GM12865 (cell line): Measurements from ENCODE around the gene DISP3.

Experiments used
- DNase-seq: peaks from one replicate; pipeline ENCODE4 v3.0.0; 2010; ENCODE audit warnings: low read depth
- H3K4me3 ChIP-seq: 2 replicates; pipeline ENCODE4 v1.5.1; 2011; ENCODE audit warnings: mild to moderate bottlenecking, low read depth, low read length, control low read depth
- CTCF ChIP-seq: IDR thresholded peaks from 2 replicates; pipeline ENCODE4 v1.5.1; 2011; ENCODE audit warnings: low read length, control low read depth, low read depth, inconsistent platforms; ENCODE audit not compliant: insufficient read depth; ENCODE audit errors: missing control alignments

DISP3 gene

GRCh38 chr1:11488966-11489625 lies 10.1 kb downstream of the DISP3 start:
- TF ChIP-seq CTCF: no peak
- DNase-seq: no peak

GRCh38 chr1:11492235-11492634 lies 13.3 kb downstream of the DISP3 start:
- DNase-seq: no peak
- TF ChIP-seq CTCF: no peak

More at GRCh38 chr1:11488966-11489625, 10.1 kb downstream of the DISP3 start:
- no peak overlapping the region for H3K4me3 ChIP-seq

GRCh38 chr1:11493972-11494655 lies 15.2 kb downstream of the DISP3 start:
- H3K4me3 ChIP-seq: no peak overlapping the region
- TF ChIP-seq CTCF: no peak
- DNase-seq: no peak

More at GRCh38 chr1:11492235-11492634, 13.3 kb downstream of the DISP3 start:
- no peak overlapping the region for H3K4me3 ChIP-seq

GRCh38 chr1:11494771-11495170 lies 15.8 kb downstream of the DISP3 start:
- no peak for DNase-seq
- no peak overlapping the region for H3K4me3 ChIP-seq
- no peak for TF ChIP-seq CTCF

GRCh38 chr1:11495579-11495978 lies 16.6 kb downstream of the DISP3 start:
- H3K4me3 ChIP-seq: no peak overlapping the region
- no peak for DNase-seq
- TF ChIP-seq CTCF: no peak

- TF ChIP-seq CTCF: no peak
- DNase-seq: no peak
- H3K4me3 ChIP-seq: no peak overlapping the region
These were observed 17.7 kb downstream of the DISP3 start for GRCh38 chr1:11496551-11497080.
